ENCODE measurements around the gene FXYD2.
A peak's percentile ranks its signal among the peaks of the same experiment; 100 is the strongest.

Gene FXYD2

GRCh38 chr11:117843666-117844484 is 19.3 kb upstream of the FXYD2 start:
- H3K9me3 Mint-ChIP-seq = no peaks in the 10 kb centered on the region
- H3K27ac Mint-ChIP-seq = no peak overlapping the region

GRCh38 chr11:117842131-117842941 is 17.8 kb upstream of the FXYD2 start:
- no peak overlapping the region for H3K27ac Mint-ChIP-seq
- H3K36me3 Mint-ChIP-seq (ENCODE audit: low read depth) = no peaks in the 10 kb centered on the region
- H3K9me3 Mint-ChIP-seq = no peaks in the 10 kb centered on the region
- no peak overlapping the region for H3K4me3 Mint-ChIP-seq
- H3K27me3 Mint-ChIP-seq = no peaks in the 10 kb centered on the region
- DNase-seq = no peak
- H3K4me1 Mint-ChIP-seq (ENCODE audit: low read depth) = peaks cover 7% of the 10 kb centered on the region

More at GRCh38 chr11:117843666-117844484, 19.3 kb upstream of the FXYD2 start:
- Mint-ChIP-seq H3K36me3 (ENCODE audit: low read depth) (no peaks in the 10 kb centered on the region), H3K27me3 (no peaks in the 10 kb centered on the region), H3K4me1 (ENCODE audit: low read depth) (no peaks in the 10 kb centered on the region), H3K4me3 (no peak overlapping the region)
- DNase-seq = peak; percentile 91

GRCh38 chr11:117841551-117842031 is 17.0 kb upstream of the FXYD2 start:
- no peak overlapping the region for H3K4me3 Mint-ChIP-seq
- peaks cover 7% of the 10 kb centered on the region for H3K4me1 Mint-ChIP-seq (ENCODE audit: low read depth)
- no peak for DNase-seq
- no peaks in the 10 kb centered on the region for H3K36me3 Mint-ChIP-seq (ENCODE audit: low read depth)
- H3K9me3 Mint-ChIP-seq = no peaks in the 10 kb centered on the region
- no peak overlapping the region for H3K27ac Mint-ChIP-seq
- H3K27me3 Mint-ChIP-seq = no peaks in the 10 kb centered on the region

- Mint-ChIP-seq H3K4me1 (ENCODE audit: low read depth) (peaks cover 7% of the 10 kb centered on the region), H3K27me3 (no peaks in the 10 kb centered on the region), H3K9me3 (no peaks in the 10 kb centered on the region), H3K4me3 (no peak overlapping the region), H3K36me3 (ENCODE audit: low read depth) (no peaks in the 10 kb centered on the region), H3K27ac (no peak overlapping the region)
- DNase-seq = no peak
These were observed 16.5 kb upstream of the FXYD2 start for GRCh38 chr11:117840881-117841550.

- H3K27ac Mint-ChIP-seq = no peak overlapping the region
These were observed 15.6 kb upstream of the FXYD2 start for GRCh38 chr11:117839936-117840813.

GRCh38 chr11:117839380-117839881 is 14.9 kb upstream of the FXYD2 start:
- Mint-ChIP-seq H3K4me3 (no peak overlapping the region), H3K27me3 (no peaks in the 10 kb centered on the region), H3K27ac (no peak overlapping the region), H3K9me3 (no peaks in the 10 kb centered on the region), H3K36me3 (ENCODE audit: low read depth) (no peaks in the 10 kb centered on the region), H3K4me1 (ENCODE audit: low read depth) (peaks cover 7% of the 10 kb centered on the region)
- DNase-seq = peak; percentile 28

More at GRCh38 chr11:117839936-117840813, 15.6 kb upstream of the FXYD2 start:
- H3K4me3 Mint-ChIP-seq = no peak overlapping the region
- H3K4me1 Mint-ChIP-seq (ENCODE audit: low read depth) = peaks cover 7% of the 10 kb centered on the region
- H3K36me3 Mint-ChIP-seq (ENCODE audit: low read depth) = no peaks in the 10 kb centered on the region
- DNase-seq = peak; percentile 28
- H3K9me3 Mint-ChIP-seq = no peaks in the 10 kb centered on the region
- no peaks in the 10 kb centered on the region for H3K27me3 Mint-ChIP-seq

- Mint-ChIP-seq H3K4me3 (no peak overlapping the region), H3K9me3 (no peaks in the 10 kb centered on the region), H3K27me3 (no peaks in the 10 kb centered on the region), H3K36me3 (ENCODE audit: low read depth) (no peaks in the 10 kb centered on the region), H3K4me1 (ENCODE audit: low read depth) (peaks cover 7% of the 10 kb centered on the region), H3K27ac (no peak overlapping the region)
- DNase-seq = no peak
These were observed 14.4 kb upstream of the FXYD2 start for GRCh38 chr11:117838901-117839300.

- peaks cover 7% of the 10 kb centered on the region for H3K4me1 Mint-ChIP-seq (ENCODE audit: low read depth)
- DNase-seq = peak; percentile 15
- no peak overlapping the region for H3K4me3 Mint-ChIP-seq
- no peaks in the 10 kb centered on the region for H3K27me3 Mint-ChIP-seq
- H3K27ac Mint-ChIP-seq = no peak overlapping the region
- no peaks in the 10 kb centered on the region for H3K36me3 Mint-ChIP-seq (ENCODE audit: low read depth)
- no peaks in the 10 kb centered on the region for H3K9me3 Mint-ChIP-seq
These were observed 13.2 kb upstream of the FXYD2 start for GRCh38 chr11:117837791-117838190.

- Mint-ChIP-seq H3K4me3 (no peak overlapping the region), H3K27me3 (no peaks in the 10 kb centered on the region), H3K9me3 (no peaks in the 10 kb centered on the region), H3K27ac (no peak overlapping the region), H3K4me1 (ENCODE audit: low read depth) (peaks cover 7% of the 10 kb centered on the region), H3K36me3 (ENCODE audit: low read depth) (no peaks in the 10 kb centered on the region)
- DNase-seq = peak; percentile 8
These were observed 12.7 kb upstream of the FXYD2 start for GRCh38 chr11:117837070-117837776.

- Mint-ChIP-seq H3K4me3 (no peak overlapping the region), H3K9me3 (no peaks in the 10 kb centered on the region), H3K4me1 (ENCODE audit: low read depth) (peaks cover 9% of the 10 kb centered on the region), H3K36me3 (ENCODE audit: low read depth) (no peaks in the 10 kb centered on the region), H3K27me3 (no peaks in the 10 kb centered on the region), H3K27ac (no peak overlapping the region)
- no peak for DNase-seq
These were observed 11.8 kb upstream of the FXYD2 start for GRCh38 chr11:117836077-117836960.

GRCh38 chr11:117835576-117835975 is 11.0 kb upstream of the FXYD2 start:
- Mint-ChIP-seq H3K36me3 (ENCODE audit: low read depth) (no peaks in the 10 kb centered on the region), H3K27ac (no peak overlapping the region), H3K27me3 (no peaks in the 10 kb centered on the region), H3K4me1 (ENCODE audit: low read depth) (peaks cover 17% of the 10 kb centered on the region), H3K4me3 (no peak overlapping the region), H3K9me3 (no peaks in the 10 kb centered on the region)
- DNase-seq = no peak

- peaks cover 23% of the 10 kb centered on the region for H3K4me1 Mint-ChIP-seq (ENCODE audit: low read depth)
These were observed 10.4 kb upstream of the FXYD2 start for GRCh38 chr11:117834838-117835443.

More at GRCh38 chr11:117834838-117835443, 10.4 kb upstream of the FXYD2 start:
- Mint-ChIP-seq H3K9me3 (no peaks in the 10 kb centered on the region), H3K27me3 (no peaks in the 10 kb centered on the region), H3K36me3 (ENCODE audit: low read depth) (no peaks in the 10 kb centered on the region), H3K4me3 (no peak overlapping the region), H3K27ac (no peak overlapping the region)
- DNase-seq = no peak
